Suppressor macrophage (primary cell): ENCODE data around the gene ARL2.
"Not testable (repeated sequence)": the region's sequence is repeated elsewhere in the genome, so short reads cannot be mapped to it uniquely, and the experiment has no call there.

Source experiments
- DNase-seq, 4 experiments: peaks; one replicate each; pipeline ENCODE4 v3.0.0-alpha.2; 2020 to 2022

The ARL2 gene

GRCh38 chr11:65008016-65008415 lies 5.9 kb upstream of the ARL2 start:
- DNase-seq: no peak

DNA sequence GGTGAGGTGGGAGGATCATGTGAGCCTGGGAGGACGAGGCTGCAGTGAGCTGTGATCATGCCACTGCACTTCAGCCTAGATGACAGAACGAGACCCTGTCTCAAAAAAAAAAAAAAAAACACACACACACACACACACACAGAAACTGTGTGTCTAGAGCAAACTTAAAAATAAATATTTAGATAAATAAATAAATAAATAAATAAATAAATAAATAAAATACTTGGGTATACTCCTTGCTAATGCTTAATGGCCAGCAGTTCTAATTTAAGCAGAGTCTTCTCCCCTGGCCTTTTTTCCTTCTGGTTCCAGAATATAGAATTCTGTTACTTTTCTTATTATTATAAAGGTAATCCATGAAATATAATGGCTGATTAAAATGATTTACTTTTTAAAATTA lies 5.1 kb upstream of the ARL2 start:
- no peak for DNase-seq

GRCh38 chr11:65013130-65013887 lies 651 bp upstream of the ARL2 start:
- peak; percentile 95 to 97 (median 96) for DNase-seq

GRCh38 chr11:65014726-65015227 lies 817 bp downstream of the ARL2 start:
- no peak for DNase-seq

DNA sequence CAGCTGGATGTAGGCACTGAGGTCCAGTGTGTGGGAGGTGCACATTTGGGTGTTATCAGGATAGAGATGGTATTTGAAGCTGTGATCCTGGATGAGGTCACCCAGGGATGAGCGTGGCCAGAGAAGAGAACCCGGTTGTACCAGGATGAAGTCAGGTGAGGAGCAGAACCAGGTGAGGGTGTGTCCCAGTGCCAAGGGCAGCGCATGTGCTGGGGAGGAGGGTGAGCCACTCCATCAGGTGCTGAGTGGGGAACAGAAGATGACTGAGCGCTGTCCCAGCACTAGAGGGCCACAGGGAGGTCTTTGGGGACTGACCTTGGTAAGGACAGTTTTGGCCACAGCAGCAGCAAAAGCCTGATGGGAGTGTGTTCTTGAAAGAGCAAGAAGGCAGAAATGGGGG lies 2.7 kb downstream of the ARL2 start:
- DNase-seq: no peak

DNA sequence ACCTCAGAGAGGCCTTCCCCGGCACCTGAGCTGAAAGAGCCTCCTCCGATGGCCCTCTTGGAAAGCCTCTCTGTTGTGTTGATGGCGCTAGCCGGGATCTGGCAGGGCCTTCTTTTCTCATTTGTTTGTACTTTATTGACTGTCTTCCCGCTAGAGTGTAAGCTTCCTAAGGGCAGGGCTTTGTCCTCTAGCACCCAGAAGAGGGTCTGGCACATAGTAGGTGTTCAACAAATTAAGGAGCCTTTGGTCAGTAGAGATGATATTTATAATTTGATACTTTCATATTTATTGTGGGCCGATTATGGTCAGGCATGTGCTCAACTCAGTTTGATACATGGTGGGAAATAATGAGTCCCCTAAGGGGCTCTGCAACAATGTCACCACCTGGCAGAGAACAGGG lies 4.0 kb downstream of the ARL2 start:
- no peak for DNase-seq

DNA sequence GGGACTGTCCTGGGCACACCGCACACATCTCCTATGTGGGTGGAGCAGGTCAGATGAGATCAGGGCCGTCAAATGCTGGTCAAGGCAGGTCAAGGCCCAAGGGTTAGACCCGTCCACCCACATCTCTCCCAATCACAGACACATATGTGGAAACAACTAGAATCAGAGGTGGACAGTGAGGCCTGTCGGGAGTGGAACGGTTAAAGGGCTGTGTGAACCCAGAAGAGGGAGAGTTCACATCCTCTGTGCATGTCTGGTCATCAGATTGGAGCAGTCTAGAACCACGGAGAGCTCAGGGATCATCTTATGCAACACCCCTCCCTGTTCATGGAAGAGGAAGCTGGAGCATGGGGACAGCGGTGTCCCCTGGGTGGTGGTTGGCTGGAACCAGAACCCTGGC lies 5.9 kb downstream of the ARL2 start:
- peak in 3 of 4 experiments; percentile 17 to 29 (median 21) for DNase-seq

- DNase-seq: no peak
Measured at GRCh38 chr11:65021003-65021402, 7.0 kb downstream of the ARL2 start.

DNA sequence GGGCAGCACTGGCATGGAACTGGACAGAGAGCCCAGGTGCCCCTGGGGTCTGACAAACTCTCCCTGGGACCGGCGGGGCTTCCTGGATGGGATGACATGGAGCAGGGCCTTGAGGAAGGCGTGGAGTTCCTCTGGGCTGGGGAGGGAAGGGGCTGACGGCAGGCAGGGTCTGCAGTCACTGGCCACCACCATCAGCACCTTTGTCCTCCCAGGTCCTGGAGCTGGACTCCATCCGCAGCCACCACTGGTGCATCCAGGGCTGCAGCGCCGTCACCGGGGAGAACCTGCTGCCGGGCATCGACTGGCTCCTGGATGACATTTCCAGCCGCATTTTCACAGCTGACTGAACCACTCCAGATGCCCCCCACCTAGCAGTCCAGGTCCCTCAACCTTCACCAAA lies 7.5 kb downstream of the ARL2 start:
- DNase-seq: no peak

DNA sequence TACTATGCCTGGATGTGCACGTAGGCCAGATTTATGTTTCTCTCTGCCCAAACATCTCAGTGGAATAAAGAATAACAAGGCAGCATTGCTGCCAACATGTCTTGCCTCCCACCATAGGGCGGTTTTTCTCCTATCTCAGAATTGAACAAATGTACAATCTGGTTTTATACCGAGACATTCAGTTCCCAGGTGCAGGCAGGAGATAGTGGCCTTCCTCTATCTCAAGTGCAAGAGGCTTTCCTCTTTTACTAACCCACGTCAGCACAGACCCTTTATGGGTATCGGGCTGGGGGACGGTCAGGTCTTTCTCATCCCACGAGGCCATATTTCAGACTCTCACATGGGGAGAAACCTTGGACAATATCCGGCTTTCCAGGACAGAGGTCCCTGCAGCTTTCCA lies 9.5 kb downstream of the ARL2 start:
- DNase-seq: not testable (repeated sequence)

DNA sequence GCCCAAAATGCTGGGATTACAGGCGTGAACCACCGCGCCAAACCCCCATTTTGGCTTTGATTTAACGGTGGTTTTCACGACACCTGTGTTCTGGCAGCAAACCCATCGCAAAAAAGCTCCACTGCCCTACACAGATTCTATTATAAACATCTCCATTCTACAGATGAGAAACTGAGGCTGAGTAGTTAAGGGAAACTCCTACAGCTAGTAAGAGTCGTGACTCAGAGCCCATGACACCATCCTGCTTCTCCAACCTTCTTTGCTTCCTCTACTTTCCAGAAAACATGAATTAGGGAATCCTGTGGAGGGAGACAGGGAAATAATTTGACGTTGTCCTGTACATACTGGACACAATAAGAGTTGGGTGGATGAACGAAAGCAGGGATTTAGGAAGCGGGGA lies 12.8 kb downstream of the ARL2 start:
- DNase-seq: peak in 2 of 4 experiments; percentile 8 to 11

GRCh38 chr11:65027213-65028067 lies 13.5 kb downstream of the ARL2 start, which contains the start of gene SNX15:
Gene SNX15, plus strand, starts transcription at chr11:65027439. Its CDS starts 99 bp downstream, at chr11:65027538.
- peak; percentile 97 to 98 (median 97) for DNase-seq

DNA sequence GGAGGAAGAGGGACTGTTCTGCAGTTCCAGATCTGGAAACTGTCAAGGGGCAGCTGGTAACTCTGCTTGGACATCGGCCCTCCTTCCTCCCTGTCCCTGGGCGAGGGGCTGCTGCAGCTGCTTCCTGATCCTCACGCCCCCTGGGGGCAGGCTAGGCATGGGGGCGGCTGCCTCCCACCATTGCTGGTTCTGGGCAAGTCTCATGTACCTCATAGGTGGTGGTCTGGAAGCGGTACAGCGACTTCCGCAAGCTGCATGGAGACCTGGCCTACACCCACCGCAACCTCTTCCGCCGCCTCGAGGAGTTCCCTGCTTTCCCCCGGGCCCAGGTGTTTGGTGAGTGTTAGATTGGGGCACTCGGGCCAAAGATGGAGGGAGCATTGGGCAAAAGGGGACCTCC lies 18.3 kb downstream of the ARL2 start:
- no peak for DNase-seq

DNA sequence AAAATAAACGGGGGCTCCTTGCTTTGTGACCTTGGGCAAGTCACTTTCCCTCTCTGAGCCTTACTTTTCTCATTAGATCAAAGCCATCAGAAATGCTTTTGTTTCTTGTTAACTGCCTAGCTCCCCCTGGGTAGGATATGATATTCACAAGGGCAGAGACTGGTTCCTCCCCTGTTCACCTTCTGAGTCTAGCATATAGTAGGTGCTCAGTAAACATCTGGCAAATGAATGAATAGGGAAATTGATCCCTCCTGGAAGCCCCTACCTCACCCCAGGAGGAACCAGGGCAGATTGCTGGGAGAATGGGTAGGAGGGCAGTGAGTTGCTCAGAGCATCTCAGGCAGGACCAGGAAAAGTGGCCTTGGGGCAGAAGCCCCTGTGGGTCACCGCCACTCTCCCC lies 20.5 kb downstream of the ARL2 start:
- no peak for DNase-seq

DNA sequence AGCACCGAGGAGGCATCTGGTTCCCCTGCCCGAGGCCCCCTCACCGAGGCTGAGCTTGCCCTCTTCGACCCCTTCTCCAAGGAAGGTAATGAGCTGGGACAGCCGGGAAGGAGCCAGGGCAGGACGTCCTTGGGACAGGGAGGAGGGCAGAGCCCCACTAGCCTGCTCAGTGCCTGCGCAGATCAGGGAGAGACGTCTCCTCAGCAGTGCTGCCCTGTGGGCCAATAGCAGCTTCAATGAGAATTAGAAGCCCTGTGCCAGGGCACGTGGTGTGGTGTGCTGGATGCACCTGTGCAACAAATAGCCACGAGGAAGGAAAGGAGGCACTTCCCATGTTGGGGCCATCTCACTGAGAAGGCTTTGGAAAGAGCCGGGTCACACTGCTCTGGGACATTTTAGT lies 21.6 kb downstream of the ARL2 start:
- no peak for DNase-seq

GRCh38 chr11:65036931-65037330 lies 23.0 kb downstream of the ARL2 start:
- DNase-seq: no peak

- DNase-seq: no peak
Measured at GRCh38 chr11:65040520-65040846, 26.5 kb downstream of the ARL2 start.

- peak; percentile 93 to 96 (median 95) for DNase-seq
Measured at GRCh38 chr11:65040847-65041622, 27.1 kb downstream of the ARL2 start, which contains the start of gene SAC3D1. Gene SAC3D1, plus strand, starts transcription at chr11:65041210. Its CDS starts 83 bp downstream, at chr11:65041293.

GRCh38 chr11:65042891-65043290 lies 28.9 kb downstream of the ARL2 start:
- DNase-seq: no peak

DNA sequence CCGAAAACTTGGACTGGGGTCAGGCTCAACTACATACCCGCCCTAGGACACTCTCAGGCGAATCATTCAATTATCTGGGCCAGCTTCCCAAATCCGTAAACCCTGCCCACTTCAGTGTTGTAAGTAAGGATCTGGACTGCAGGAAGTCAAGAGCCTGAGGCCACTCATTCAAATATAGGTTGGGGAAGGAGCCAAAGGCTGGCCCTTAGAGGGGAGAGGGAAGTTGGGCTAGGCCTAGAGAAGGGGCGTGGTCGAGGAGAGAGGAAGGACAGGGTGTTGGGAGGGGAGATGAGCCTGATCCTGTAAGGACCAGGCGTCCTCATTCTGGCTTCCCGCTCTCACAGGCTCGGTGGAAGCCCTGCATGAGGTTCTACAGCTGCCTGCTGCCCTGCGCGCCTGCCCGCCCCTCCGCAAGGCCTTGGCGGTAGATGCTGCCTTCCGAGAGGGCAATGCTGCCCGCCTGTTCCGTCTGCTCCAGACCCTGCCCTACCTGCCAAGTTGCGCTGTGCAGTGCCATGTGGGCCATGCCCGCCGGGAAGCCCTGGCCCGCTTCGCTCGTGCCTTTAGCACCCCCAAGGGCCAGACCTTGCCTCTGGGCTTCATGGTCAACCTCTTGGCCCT lies 30.0 kb downstream of the ARL2 start:
- DNase-seq: peak; percentile 90 to 96 (median 94)

- DNase-seq: no peak
Measured at GRCh38 chr11:65045061-65045460, 31.1 kb downstream of the ARL2 start.

- no peak for DNase-seq
Measured at GRCh38 chr11:65045728-65046127, 31.8 kb downstream of the ARL2 start.
